AG04449 (cell line): Measurements from ENCODE around the gene SEMA5A.

Experiments used
- CTCF ChIA-PET: fragments of 350-600 bp; formaldehyde crosslinking; extraction: SDS; loops from one replicate; lab custom pipeline; 2021; ENCODE audit warnings: antibody characterized with exemption; lab: Yijun Ruan, JAX
- POLR2A ChIA-PET: fragments of 400-600, 350-600 bp; formaldehyde crosslinking; extraction: SDS; loops from one replicate; lab custom pipeline; 2020; ENCODE audit warnings: antibody characterized with exemption, inconsistent platforms; lab: Yijun Ruan, JAX
- DNase-seq: peaks from one replicate; pipeline ENCODE4 v3.0.0-alpha.2; 2010; ENCODE audit warnings: low read depth, low spot score
- H3K4me3 ChIP-seq: 2 replicates; pipeline ENCODE4 v1.5.1; 2011; ENCODE audit warnings: low read depth, mild to moderate bottlenecking, control low read depth, low read length
- TF ChIP-seq, protein P1 (sequence below): IDR thresholded peaks from one replicate; pipeline ENCODE4 v1.5.1; 2011; ENCODE audit warnings: mild to moderate bottlenecking, moderate library complexity, low read length, control low read depth, inconsistent platforms; ENCODE audit not compliant: insufficient read depth; ENCODE audit errors: missing control alignments

Gene SEMA5A

DNA sequence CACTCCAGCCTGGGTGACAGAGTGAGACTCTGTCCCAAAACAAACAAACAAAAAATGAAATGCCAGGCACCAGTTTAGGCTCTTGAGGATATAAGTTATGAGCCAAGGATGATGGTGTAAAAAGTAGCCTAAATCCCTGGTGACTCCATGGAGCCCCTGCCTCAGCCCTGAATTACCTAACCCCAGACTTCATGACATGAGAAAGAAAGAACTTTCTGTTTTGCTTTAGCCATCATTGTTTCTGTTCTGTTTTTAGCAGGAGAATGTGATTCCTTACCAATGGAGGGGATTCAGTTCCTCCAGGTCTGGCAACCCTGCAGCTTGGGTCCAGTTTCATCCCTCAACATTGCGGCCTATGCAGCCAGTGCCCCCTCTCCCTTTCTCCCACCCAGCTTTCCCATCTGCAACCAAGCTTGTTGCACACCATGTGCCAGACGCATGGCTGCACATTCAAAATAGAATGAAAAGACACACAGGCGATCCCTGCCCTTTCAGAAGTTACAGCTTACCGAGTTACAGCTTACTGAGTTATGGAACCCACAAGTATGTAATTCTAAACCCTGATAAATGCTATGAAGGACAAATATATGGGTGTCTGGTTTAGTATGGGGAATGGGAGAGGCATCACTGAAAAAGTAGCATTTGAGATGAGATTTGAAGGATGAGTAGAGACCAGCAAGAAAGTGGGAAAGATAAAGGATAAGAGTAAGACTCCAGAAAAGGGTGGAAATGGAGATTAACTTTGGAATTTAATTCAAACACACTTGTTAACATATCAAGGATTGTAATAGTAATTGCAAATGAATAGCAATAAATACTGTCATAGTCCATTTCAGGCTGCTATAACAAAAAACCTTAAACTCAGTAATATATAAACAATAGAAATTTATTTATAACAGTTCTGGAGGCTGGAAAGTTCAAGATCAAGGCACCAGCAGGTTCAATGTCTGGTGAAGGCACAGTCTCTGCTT is 6.0 kb upstream of the SEMA5A start:
- CTCF ChIA-PET, result interaction anchor here (1.7 kb wide), 1 partner anchor 31 kb away, joined by 4 read pairs; no protein-coding TSS in a partner anchor
- TF ChIP-seq, protein P1, sequence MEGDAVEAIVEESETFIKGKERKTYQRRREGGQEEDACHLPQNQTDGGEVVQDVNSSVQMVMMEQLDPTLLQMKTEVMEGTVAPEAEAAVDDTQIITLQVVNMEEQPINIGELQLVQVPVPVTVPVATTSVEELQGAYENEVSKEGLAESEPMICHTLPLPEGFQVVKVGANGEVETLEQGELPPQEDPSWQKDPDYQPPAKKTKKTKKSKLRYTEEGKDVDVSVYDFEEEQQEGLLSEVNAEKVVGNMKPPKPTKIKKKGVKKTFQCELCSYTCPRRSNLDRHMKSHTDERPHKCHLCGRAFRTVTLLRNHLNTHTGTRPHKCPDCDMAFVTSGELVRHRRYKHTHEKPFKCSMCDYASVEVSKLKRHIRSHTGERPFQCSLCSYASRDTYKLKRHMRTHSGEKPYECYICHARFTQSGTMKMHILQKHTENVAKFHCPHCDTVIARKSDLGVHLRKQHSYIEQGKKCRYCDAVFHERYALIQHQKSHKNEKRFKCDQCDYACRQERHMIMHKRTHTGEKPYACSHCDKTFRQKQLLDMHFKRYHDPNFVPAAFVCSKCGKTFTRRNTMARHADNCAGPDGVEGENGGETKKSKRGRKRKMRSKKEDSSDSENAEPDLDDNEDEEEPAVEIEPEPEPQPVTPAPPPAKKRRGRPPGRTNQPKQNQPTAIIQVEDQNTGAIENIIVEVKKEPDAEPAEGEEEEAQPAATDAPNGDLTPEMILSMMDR, result no peak
- POLR2A ChIA-PET, result no interaction called here
- H3K4me3 ChIP-seq, result no peak overlapping the region
- DNase-seq, result no peak

DNA sequence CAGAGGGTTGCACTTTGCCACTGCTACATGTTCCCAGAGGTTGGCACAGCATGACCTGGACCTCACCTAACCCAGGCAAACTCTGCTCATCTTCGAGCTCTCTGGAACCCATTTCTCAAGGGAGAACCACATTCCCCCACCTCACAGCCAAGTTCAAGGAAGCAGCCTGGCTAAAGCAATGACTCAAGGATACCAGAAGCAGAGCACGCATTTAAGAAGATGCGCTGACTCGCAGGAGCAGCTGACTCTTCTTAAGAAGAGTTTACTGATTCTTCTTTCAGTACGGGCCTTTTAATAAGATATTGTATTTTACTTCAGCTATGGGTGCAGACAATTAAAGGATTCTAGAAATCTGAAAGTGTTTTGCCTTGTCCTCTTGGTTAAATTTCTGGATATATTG is 4.1 kb upstream of the SEMA5A start:
- TF ChIP-seq, protein P1, result no peak
- no peak for DNase-seq
- ChIA-PET POLR2A (no interaction called here), CTCF (interaction anchor here (1.2 to 1.7 kb wide), 2 partner anchors 33 to 222 kb away, joined by 3 to 4 read pairs; no protein-coding TSS in a partner anchor)
- H3K4me3 ChIP-seq, result no peak overlapping the region

DNA sequence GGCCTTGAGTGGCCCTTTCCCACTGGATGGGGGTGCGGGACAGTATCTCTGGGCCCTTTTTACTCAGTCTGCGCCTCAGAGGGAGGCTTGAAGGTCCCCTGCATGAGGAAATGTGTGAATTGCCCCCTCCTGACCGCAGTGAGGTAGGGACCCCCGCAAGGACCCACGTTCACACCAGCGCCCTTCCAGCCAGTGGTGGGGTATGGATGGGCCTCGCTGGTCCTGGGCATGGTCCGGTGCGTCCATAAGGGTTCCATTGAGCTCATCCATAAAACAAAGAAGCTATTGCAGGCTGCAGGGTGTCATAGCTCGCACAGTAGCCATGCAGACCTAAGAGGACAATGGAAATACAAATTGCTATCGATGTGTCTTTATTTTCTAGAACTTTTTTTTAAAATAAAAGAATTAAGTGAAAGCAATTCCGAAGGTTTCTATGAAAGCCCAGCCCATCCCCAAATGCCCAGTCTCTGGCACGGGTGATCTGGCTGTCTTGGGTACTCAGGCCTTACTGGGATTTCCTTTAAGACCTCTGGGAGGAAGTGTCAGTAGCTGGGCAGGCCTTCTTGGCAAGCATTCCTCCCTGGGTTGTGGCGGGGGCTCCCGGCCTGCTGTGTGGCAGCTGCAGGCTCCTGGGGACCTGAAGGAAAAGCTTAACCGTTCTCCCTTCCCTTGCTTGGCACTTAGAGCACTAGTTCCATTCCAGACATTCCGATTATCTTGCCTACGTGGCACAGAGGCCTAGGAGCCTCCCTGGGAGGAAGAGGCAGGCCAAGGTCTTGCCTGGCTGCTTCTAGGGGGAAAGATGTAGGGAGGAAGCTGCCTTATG is 1.5 kb upstream of the SEMA5A start:
- POLR2A ChIA-PET, result interaction anchor here (0.7 to 1.3 kb wide), 8 partner anchors 35 to 686 kb away, joined by 3 to 5 read pairs (median 3); no protein-coding TSS in a partner anchor
- CTCF ChIA-PET, result interaction anchor here (0.7 to 1.6 kb wide), 9 partner anchors 12 to 793 kb away, joined by 3 to 5 read pairs (median 3); no protein-coding TSS in a partner anchor
- TF ChIP-seq, protein P1, result no peak
- H3K4me3 ChIP-seq, result peak overlapping the region; percentile 93
- peak; percentile 71 for DNase-seq

- CTCF ChIA-PET, result interaction anchor here (0.6 to 4.8 kb wide), 9 partner anchors 11 to 565 kb away, joined by 3 to 24 read pairs (median 4); no protein-coding TSS in a partner anchor
- POLR2A ChIA-PET, result no interaction called here
- TF ChIP-seq, protein P1, result no peak
- H3K4me3 ChIP-seq, result peak overlapping the region; percentile 93
- no peak for DNase-seq
Observed at GRCh38 chr5:9545136-9545991, 511 bp downstream of the SEMA5A start.

DNA sequence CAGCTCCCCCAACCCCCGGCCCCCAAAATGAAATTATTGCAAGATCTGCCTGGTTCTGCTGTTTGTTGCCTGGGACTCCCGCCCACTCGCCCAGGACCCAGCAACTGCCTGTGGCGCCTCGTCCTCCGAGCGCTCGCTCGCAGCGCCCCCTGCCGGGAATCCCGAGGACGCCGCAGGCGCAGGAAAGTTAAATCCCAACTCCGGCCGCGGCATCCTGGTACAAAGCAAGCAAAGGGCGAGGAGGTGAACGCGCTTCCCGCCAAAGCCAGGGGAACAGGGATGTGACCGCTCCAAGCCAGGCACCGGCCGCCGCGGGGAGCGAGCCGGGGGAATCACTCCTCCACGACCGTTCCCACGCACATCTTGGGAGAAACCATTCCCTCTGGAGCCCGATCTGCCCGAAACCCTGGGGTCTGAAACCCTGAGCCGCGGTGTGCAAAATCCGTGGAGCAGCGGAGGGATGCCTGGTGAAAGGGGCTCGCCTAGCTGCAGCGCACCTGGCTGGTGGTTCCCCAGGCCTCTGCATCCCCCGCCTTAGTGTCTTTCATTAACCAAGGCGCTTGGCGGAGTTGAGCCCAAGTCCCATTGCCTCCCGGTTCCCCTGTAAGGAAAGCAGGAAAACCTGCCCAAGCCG is 1.3 kb downstream of the SEMA5A start:
- H3K4me3 ChIP-seq, result peak overlapping the region; percentile 93
- DNase-seq, result no peak
- TF ChIP-seq, protein P1, result peak; percentile 92
- ChIA-PET POLR2A (interaction anchor here (0.6 kb wide), 1 partner anchor 197 kb away, joined by 3 read pairs; no protein-coding TSS in a partner anchor), CTCF (interaction anchor here (0.6 to 4.8 kb wide), 62 partner anchors 8 to 1658 kb away, joined by 3 to 24 read pairs (median 4); no protein-coding TSS in a partner anchor)
